GM19324 (cell line): Measurements from ENCODE around the gene KRT14.
"Not testable (repeated sequence)": the region's sequence is repeated elsewhere in the genome, so short reads cannot be mapped to it uniquely, and the experiment has no call there.

Experiments used
- ATAC-seq: cut with Tn5 transposase; IDR thresholded peaks from one replicate; pipeline ENCODE4 v1.9.1; 2021; ENCODE audit warnings: mild to moderate bottlenecking, moderate library complexity; ENCODE audit not compliant: unreplicated experiment, low FRiP score

The KRT14 gene

GRCh38 chr17:41610061-41610517, 23.4 kb upstream of the KRT14 start:
- not testable (repeated sequence) for ATAC-seq

- not testable (repeated sequence) for ATAC-seq
Observed at GRCh38 chr17:41606930-41607329, 20.2 kb upstream of the KRT14 start.

- ATAC-seq, result no peak
Observed at GRCh38 chr17:41602524-41602923, 15.8 kb upstream of the KRT14 start.

GRCh38 chr17:41600318-41600717, 13.6 kb upstream of the KRT14 start:
- no peak for ATAC-seq

GRCh38 chr17:41599680-41600079, 13.0 kb upstream of the KRT14 start:
- ATAC-seq, result no peak

GRCh38 chr17:41595585-41595984, 8.9 kb upstream of the KRT14 start:
- no peak for ATAC-seq

GRCh38 chr17:41594363-41594915, 7.7 kb upstream of the KRT14 start:
- no peak for ATAC-seq

- ATAC-seq, result no peak
Observed at GRCh38 chr17:41593306-41593981, 6.7 kb upstream of the KRT14 start.

GRCh38 chr17:41592601-41593305, 6.1 kb upstream of the KRT14 start:
- ATAC-seq, result no peak

- ATAC-seq, result no peak
Observed at GRCh38 chr17:41589301-41589700, 2.6 kb upstream of the KRT14 start.

GRCh38 chr17:41588126-41588810, 1.6 kb upstream of the KRT14 start:
- no peak for ATAC-seq

GRCh38 chr17:41585301-41586056, 1.2 kb downstream of the KRT14 start:
- no peak for ATAC-seq

GRCh38 chr17:41584331-41584927, 2.3 kb downstream of the KRT14 start:
- ATAC-seq, result not testable (repeated sequence)

- no peak for ATAC-seq
Observed at GRCh38 chr17:41583137-41584127, 3.3 kb downstream of the KRT14 start.

- ATAC-seq, result not testable (repeated sequence)
Observed at GRCh38 chr17:41582061-41582968, 4.4 kb downstream of the KRT14 start.

GRCh38 chr17:41581366-41582060, 5.2 kb downstream of the KRT14 start:
- ATAC-seq, result no peak

GRCh38 chr17:41580687-41581365, 5.9 kb downstream of the KRT14 start:
- ATAC-seq, result no peak
